H1 (cell line): Measurements from ENCODE around the gene COX14.

ENCODE experiments used
- EGR1 ChIP-seq: IDR thresholded peaks from 2 replicates; pipeline ENCODE4 v1.6.1; 2011; ENCODE audit warnings: low read depth, low read length, borderline replicate concordance
- TAF7 ChIP-seq: optimal IDR thresholded peaks from 2 replicates; pipeline ENCODE3; 2011; ENCODE audit warnings: low read depth, mild to moderate bottlenecking, inconsistent platforms, low read length, moderate library complexity, borderline replicate concordance

DNA sequence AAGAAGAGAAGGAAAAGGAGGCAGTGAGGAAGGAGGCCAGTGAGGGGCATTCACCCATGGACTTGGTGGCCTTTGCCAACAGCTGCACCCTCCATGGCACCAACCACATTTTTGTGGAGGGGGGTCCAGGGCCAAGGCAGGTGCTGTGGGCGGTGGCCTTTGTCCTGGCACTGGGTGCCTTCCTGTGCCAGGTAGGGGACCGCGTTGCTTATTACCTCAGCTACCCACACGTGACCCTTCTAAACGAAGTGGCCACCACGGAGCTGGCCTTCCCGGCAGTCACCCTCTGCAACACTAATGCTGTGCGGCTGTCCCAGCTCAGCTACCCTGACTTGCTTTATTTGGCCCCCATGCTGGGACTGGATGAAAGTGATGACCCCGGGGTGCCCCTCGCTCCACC is 38.3 kb upstream of the COX14 start:
- TF ChIP-seq TAF7 (no peak), EGR1 (no peak)
